ENCODE measurements around the gene VPS13C.

DNA sequence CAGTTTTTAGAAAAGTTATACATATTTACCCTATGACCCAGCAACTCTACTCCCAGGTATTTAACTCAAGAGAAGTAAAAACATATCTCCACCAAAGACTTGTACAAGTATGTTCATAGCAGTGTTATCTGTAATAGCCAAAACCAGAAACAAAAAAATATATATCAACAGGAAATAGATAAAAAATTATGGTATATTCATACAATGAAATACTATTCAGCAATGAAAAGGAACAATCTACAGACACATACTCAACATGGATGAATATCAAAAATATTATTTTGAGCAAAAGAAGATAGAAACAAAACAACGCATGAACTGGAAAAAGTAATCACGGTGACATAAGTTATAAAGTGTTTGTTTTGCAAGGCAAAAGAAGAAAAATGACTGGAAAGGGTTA is 72.4 kb downstream of the VPS13C start:
- TF ChIP-seq, protein P1, sequence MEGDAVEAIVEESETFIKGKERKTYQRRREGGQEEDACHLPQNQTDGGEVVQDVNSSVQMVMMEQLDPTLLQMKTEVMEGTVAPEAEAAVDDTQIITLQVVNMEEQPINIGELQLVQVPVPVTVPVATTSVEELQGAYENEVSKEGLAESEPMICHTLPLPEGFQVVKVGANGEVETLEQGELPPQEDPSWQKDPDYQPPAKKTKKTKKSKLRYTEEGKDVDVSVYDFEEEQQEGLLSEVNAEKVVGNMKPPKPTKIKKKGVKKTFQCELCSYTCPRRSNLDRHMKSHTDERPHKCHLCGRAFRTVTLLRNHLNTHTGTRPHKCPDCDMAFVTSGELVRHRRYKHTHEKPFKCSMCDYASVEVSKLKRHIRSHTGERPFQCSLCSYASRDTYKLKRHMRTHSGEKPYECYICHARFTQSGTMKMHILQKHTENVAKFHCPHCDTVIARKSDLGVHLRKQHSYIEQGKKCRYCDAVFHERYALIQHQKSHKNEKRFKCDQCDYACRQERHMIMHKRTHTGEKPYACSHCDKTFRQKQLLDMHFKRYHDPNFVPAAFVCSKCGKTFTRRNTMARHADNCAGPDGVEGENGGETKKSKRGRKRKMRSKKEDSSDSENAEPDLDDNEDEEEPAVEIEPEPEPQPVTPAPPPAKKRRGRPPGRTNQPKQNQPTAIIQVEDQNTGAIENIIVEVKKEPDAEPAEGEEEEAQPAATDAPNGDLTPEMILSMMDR (IDR thresholded peaks at IDR 0.05) = no peak
- TF ChIP-seq POLR2A (IDR thresholded peaks at IDR 0.05) = no peak
